IMR-90 (cell line): Measurements from ENCODE around the gene CFAP52. TPM values are rescaled to one million over a fixed set of nuclear protein-coding genes. Genes with fewer than 3 reads are reported as not detected.

Experiments used
- ATAC-seq: fragments of 200-7000 bp; cut with Tn5 transposase; 2 replicates; pipeline ENCODE4 v1.9.1; 2020; ENCODE audit warnings: low read depth, mild to moderate bottlenecking, moderate library complexity
- BruUV-seq: library from RNA; stranded (reverse); fragments of 400-500 nt; replicated peaks from 2 replicates; lab custom pipeline; 2021; lab: Mats Ljungman, UMichigan
- CTCF ChIA-PET: fragments of 300-600 bp; formaldehyde crosslinking; extraction: SDS; loops from one replicate; lab custom pipeline; 2021; ENCODE audit warnings: antibody characterized with exemption; lab: Yijun Ruan, JAX
- POLR2A ChIA-PET: fragments of 300-600 bp; sonication (Branson Sonifier 250); formaldehyde crosslinking; loops from one replicate; lab custom pipeline; 2022; ENCODE audit warnings: antibody characterized with exemption; ENCODE audit not compliant: unreplicated experiment; lab: Charles Lee
- DNase-seq: peaks from one replicate; pipeline ENCODE4 v3.0.0; 2013
- H2AFZ ChIP-seq: replicated peaks from 2 replicates; pipeline ENCODE3; 2013; ENCODE audit warnings: low read length, mild to moderate bottlenecking; ENCODE audit not compliant: poor library complexity
- H2AK5ac ChIP-seq: 2 replicates; pipeline ENCODE4 v1.6.1; 2013; ENCODE audit warnings: low read depth, low read length, inconsistent platforms
- H2AK9ac ChIP-seq: replicated peaks from 2 replicates; pipeline ENCODE3; 2013; ENCODE audit warnings: mild to moderate bottlenecking, low read depth, low read length, moderate library complexity; ENCODE audit not compliant: poor library complexity
- H2BK120ac ChIP-seq: 2 replicates; pipeline ENCODE4 v1.6.1; 2013; ENCODE audit warnings: low read depth, low read length, inconsistent platforms
- H2BK15ac ChIP-seq: 3 replicates; pipeline ENCODE4 v1.6.1; 2013; ENCODE audit warnings: low read depth, low read length, inconsistent platforms
- H2BK20ac ChIP-seq: 2 replicates; pipeline ENCODE4 v1.6.1; 2013; ENCODE audit warnings: low read depth, mild to moderate bottlenecking, inconsistent platforms, low read length, moderate library complexity
- H2BK5ac ChIP-seq: 2 replicates; pipeline ENCODE4 v1.6.1; 2013; ENCODE audit warnings: mild to moderate bottlenecking, low read depth, low read length, inconsistent platforms; ENCODE audit not compliant: poor library complexity, severe bottlenecking
- H3K14ac ChIP-seq: replicated peaks from 2 replicates; pipeline ENCODE4 v1.6.1; 2013; ENCODE audit warnings: low read depth, low read length, inconsistent platforms
- H3K18ac ChIP-seq: 2 replicates; pipeline ENCODE4 v1.6.1; 2013; ENCODE audit warnings: low read depth, low read length, control low read depth
- H3K23ac ChIP-seq: 2 replicates; pipeline ENCODE4 v1.6.1; 2013; ENCODE audit warnings: low read depth, low read length, inconsistent platforms
- H3K27ac ChIP-seq: 2 replicates; pipeline ENCODE4 v1.5.1; 2013; ENCODE audit warnings: mild to moderate bottlenecking, control low read depth, low read length; ENCODE audit not compliant: insufficient read depth
- H3K27me3 ChIP-seq: 2 replicates; pipeline ENCODE4 v1.6.1; 2013; ENCODE audit warnings: low read length; ENCODE audit not compliant: control insufficient read depth, insufficient read depth
- H3K36me3 ChIP-seq: 2 replicates; pipeline ENCODE4 v1.6.1; 2013; ENCODE audit warnings: low read length, mixed read lengths; ENCODE audit not compliant: control insufficient read depth, insufficient read depth
- H3K4ac ChIP-seq: 2 replicates; pipeline ENCODE4 v1.6.1; 2013; ENCODE audit warnings: low read depth, low read length, inconsistent platforms
- H3K4me1 ChIP-seq: 2 replicates; pipeline ENCODE4 v1.6.1; 2013; ENCODE audit warnings: low read length, mixed read lengths; ENCODE audit not compliant: control insufficient read depth, insufficient read depth
- H3K4me2 ChIP-seq: 2 replicates; pipeline ENCODE4 v1.6.1; 2013; ENCODE audit warnings: low read depth, mild to moderate bottlenecking, control low read depth, low read length, moderate library complexity
- H3K4me3 ChIP-seq: 2 replicates; pipeline ENCODE4 v1.5.1; 2013; ENCODE audit warnings: low read depth, mild to moderate bottlenecking, control low read depth, low read length, moderate library complexity; ENCODE audit not compliant: insufficient read depth
- H3K56ac ChIP-seq: 2 replicates; pipeline ENCODE4 v1.6.1; 2013; ENCODE audit warnings: low read length, inconsistent platforms; ENCODE audit not compliant: insufficient read depth; ENCODE audit errors: extremely low read depth
- H3K79me1 ChIP-seq, 2 experiments: 2 replicates each; pipeline ENCODE4 v1.6.1; 2013; ENCODE audit warnings: low read length in 2 of 2, inconsistent platforms in 1 of 2, low read depth in 1 of 2
- H3K9ac ChIP-seq: 2 replicates; pipeline ENCODE4 v1.6.1; 2013; ENCODE audit warnings: low read depth, low read length, control low read depth
- H3K9me1 ChIP-seq: 2 replicates; pipeline ENCODE4 v1.6.1; 2013; ENCODE audit warnings: low read length, inconsistent platforms; ENCODE audit not compliant: insufficient read depth
- H3K9me3 ChIP-seq: 2 replicates; pipeline ENCODE4 v1.6.1; 2013; ENCODE audit warnings: low read length; ENCODE audit not compliant: control insufficient read depth, insufficient read depth
- H4K20me1 ChIP-seq: 2 replicates; pipeline ENCODE4 v1.6.1; 2013; ENCODE audit warnings: low read length, inconsistent platforms; ENCODE audit not compliant: insufficient read depth
- H4K5ac ChIP-seq: 2 replicates; pipeline ENCODE4 v1.6.1; 2013; ENCODE audit warnings: mild to moderate bottlenecking, low read depth, low read length, control low read depth
- H4K8ac ChIP-seq, 2 experiments: 2 replicates each; pipeline ENCODE4 v1.6.1; 2013; ENCODE audit warnings: low read depth in 2 of 2, low read length in 2 of 2, control low read depth in 1 of 2, inconsistent platforms in 1 of 2
- H4K91ac ChIP-seq: 2 replicates; pipeline ENCODE4 v1.6.1; 2013; ENCODE audit warnings: low read depth, low read length, inconsistent platforms; ENCODE audit not compliant: insufficient read depth
- CEBPB ChIP-seq: IDR thresholded peaks from 2 replicates; pipeline ENCODE4 v1.6.1; 2012; ENCODE audit warnings: low read depth, low read length, improper control_type of control experiment
- MXI1 ChIP-seq: IDR thresholded peaks from 2 replicates; pipeline ENCODE4 v1.6.1; 2012; ENCODE audit warnings: low read depth, mild to moderate bottlenecking, low read length, moderate library complexity, borderline replicate concordance
- WGBS, 2 experiments: methylation state at CpG; one replicate each; pipeline versions ENCODE4 v1.1.5 to v1.1.7; 2013; ENCODE audit warnings: missing lambda C conversion rate in 2 of 2; ENCODE audit not compliant: insufficient read length in 1 of 2; ENCODE audit errors: extremely low coverage in 2 of 2; 5-methylcytosine and 5-hydroxymethylcytosine counted together
- dilution Hi-C: fragments of 300-500 bp; cut with HindIII; formaldehyde crosslinking; loops from one replicate; pipeline ENCODE4 v1.14.3; 2018; ENCODE audit warnings: low sequenced_read_pairs; ENCODE audit not compliant: unreplicated experiment
- in situ Hi-C: fragments of 300-500 bp; cut with MboI; formaldehyde crosslinking; loops from 3 replicates; pipeline ENCODE4 v1.14.3; 2019; ENCODE audit warnings: low sequenced_read_pairs, inconsistent platforms, mixed read lengths
- intact Hi-C: fragments of 100-400 bp; cut with micrococcal nuclease; formaldehyde crosslinking; loops from 2 replicates; pipeline ENCODE4 v1.10.0; 2022
- polyA plus RNA-seq, 3 experiments: library from polyadenylated mRNA; depleted of rRNA; stranded (reverse); fragments of >200 nt; gene quantifications; 2 replicates each; pipeline ENCODE4 v1.2.3, GENCODE V29; 2012; ENCODE audit warnings: low replicate concordance in 1 of 3
- total RNA-seq: library from RNA; depleted of rRNA; stranded (reverse); fragments of >200 nt; gene quantifications from 2 replicates; pipeline ENCODE4 v1.2.3, GENCODE V29; 2012

The CFAP52 gene
- total and polyA plus RNA-seq, 2 of the 4 experiments (the other 2 are of a cell fraction): 0.22 TPM; not detected in 1

DNA sequence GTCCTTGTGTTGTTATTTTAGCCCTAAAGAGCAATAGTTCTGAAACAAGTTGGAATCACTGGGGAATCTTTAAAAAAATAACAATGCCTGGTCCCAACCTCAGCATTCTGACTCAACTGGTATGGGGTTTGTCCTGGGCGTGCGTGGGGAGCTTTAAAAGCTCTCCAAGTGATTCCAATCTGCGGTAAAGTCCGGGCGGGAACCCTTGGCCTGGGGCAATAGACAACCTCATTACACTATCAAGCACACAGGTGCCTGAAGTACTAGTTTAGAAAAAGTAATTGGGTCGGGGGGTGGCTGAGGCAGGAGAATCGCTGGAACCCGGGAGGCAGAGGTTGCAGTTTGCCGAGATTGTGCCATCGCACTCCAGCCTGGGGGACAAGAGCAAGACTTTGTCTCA, 5.2 kb upstream of the CFAP52 start:
- no peak overlapping the region for H4K8ac ChIP-seq
- no peak overlapping the region for H2BK5ac ChIP-seq
- dilution Hi-C loops: no loop called here
- H3K79me1 ChIP-seq: peaks cover 9 to 13% of the 10 kb centered on the region in 2 experiments; a peak in 3 of 4 replicates
- H3K14ac ChIP-seq: no peak overlapping the region
- H3K4me3 ChIP-seq: no peak overlapping the region
- peaks cover 9% of the 10 kb centered on the region for H3K36me3 ChIP-seq
- ChIA-PET POLR2A (no interaction called here), CTCF (no interaction called here)
- no peak overlapping the region for H3K23ac ChIP-seq
- H3K4me1 ChIP-seq: no peaks in the 10 kb centered on the region
- no peak overlapping the region for H2BK20ac ChIP-seq
- no peak overlapping the region for H2AK9ac ChIP-seq
- H3K9ac ChIP-seq: no peak overlapping the region
- intact Hi-C loops: no loop called here
- H3K56ac ChIP-seq: no peak overlapping the region
- H3K9me1 ChIP-seq: no peaks in the 10 kb centered on the region; the same call in 1 of the 2 replicates
- H2AFZ ChIP-seq: no peak overlapping the region
- ATAC-seq (no peak), DNase-seq (no peak)
- no peak overlapping the region for H3K4ac ChIP-seq
- BruUV-seq: no TSS peak
- no CpG with 5 or more reads among the region's 10 CpGs for WGBS, 2 experiments
- H2BK15ac ChIP-seq: no peak overlapping the region
- no peak overlapping the region for H2AK5ac ChIP-seq
- H3K18ac ChIP-seq: no peak overlapping the region
- in situ Hi-C loops: no loop called here
- H3K9me3 ChIP-seq: no peaks in the 10 kb centered on the region
- no peak overlapping the region for H4K5ac ChIP-seq
- no peak overlapping the region for H3K27ac ChIP-seq
- H3K27me3 ChIP-seq: no peaks in the 10 kb centered on the region
- H3K4me2 ChIP-seq: no peak overlapping the region
- no peaks in the 10 kb centered on the region for H4K20me1 ChIP-seq
- H4K91ac ChIP-seq: no peak overlapping the region
- H2BK120ac ChIP-seq: no peak overlapping the region
- TF ChIP-seq MXI1: no peak
- no peak for TF ChIP-seq CEBPB
